Muscle layer of colon (tissue), 2 donors: ENCODE measurements around the gene RENBP.
A peak's percentile ranks its signal among the peaks of the same experiment; 100 is the strongest.
"Not testable (repeated sequence)": the region's sequence is repeated elsewhere in the genome, so short reads cannot be mapped to it uniquely, and the experiment has no call there.

Experiments
- H3K27ac ChIP-seq: one replicate; pipeline ENCODE4 v1.7.0; 2013; ENCODE audit warnings: low read depth, mild to moderate bottlenecking, low read length, moderate library complexity
- H3K27me3 ChIP-seq, 2 donors: one replicate each; pipeline ENCODE4 v1.7.0; 2013; ENCODE audit warnings: low read length in 2 of 2, mild to moderate bottlenecking in 2 of 2; ENCODE audit not compliant: insufficient read depth in 2 of 2, control insufficient read depth in 1 of 2
- H3K36me3 ChIP-seq: one replicate; pipeline ENCODE4 v1.7.0; 2013; ENCODE audit warnings: mild to moderate bottlenecking, low read length; ENCODE audit not compliant: insufficient read depth
- H3K4me1 ChIP-seq: one replicate; pipeline ENCODE4 v1.7.0; 2013; ENCODE audit warnings: mild to moderate bottlenecking, low read length; ENCODE audit not compliant: insufficient read depth
- H3K4me3 ChIP-seq, 2 donors: one replicate each; pipeline ENCODE4 v1.7.0; 2013; ENCODE audit warnings: low read length in 2 of 2, low read depth in 1 of 2, mild to moderate bottlenecking in 1 of 2, moderate library complexity in 1 of 2
- H3K9ac ChIP-seq: one replicate; pipeline ENCODE4 v1.7.0; 2013; ENCODE audit warnings: low read length
- H3K9me3 ChIP-seq: one replicate; pipeline ENCODE4 v1.7.0; 2013; ENCODE audit warnings: mild to moderate bottlenecking, low read length
- donor health status: abdominal sarcoma.
- donor health status: Adenocarcinoma of cecum.

RENBP gene

GRCh38 chrX:153981231-153981630, 36.8 kb upstream of the RENBP start:
- no peak overlapping the region for H3K9ac ChIP-seq
- peaks cover 0 to 6% of the 10 kb centered on the region in 2 donors for H3K27me3 ChIP-seq
- no peak overlapping the region for H3K27ac ChIP-seq
- no peaks in the 10 kb centered on the region for H3K36me3 ChIP-seq
- H3K4me1 ChIP-seq = no peaks in the 10 kb centered on the region
- H3K9me3 ChIP-seq = no peaks in the 10 kb centered on the region
- no peak overlapping the region for H3K4me3 ChIP-seq

GRCh38 chrX:153980394-153980793, 36.0 kb upstream of the RENBP start:
- H3K27ac ChIP-seq, H3K9ac ChIP-seq, H3K9me3 ChIP-seq, H3K4me1 ChIP-seq, H3K4me3 ChIP-seq, H3K27me3 ChIP-seq, H3K36me3 ChIP-seq: not testable (repeated sequence)

- H3K4me1 ChIP-seq = peaks cover 17% of the 10 kb centered on the region
- H3K36me3 ChIP-seq = no peaks in the 10 kb centered on the region
- no peak overlapping the region for H3K4me3 ChIP-seq
- no peaks in the 10 kb centered on the region for H3K27me3 ChIP-seq
- H3K9me3 ChIP-seq = peaks cover 4% of the 10 kb centered on the region
- no peak overlapping the region for H3K9ac ChIP-seq
- no peak overlapping the region for H3K27ac ChIP-seq
Measured at GRCh38 chrX:153974726-153975286, 30.4 kb upstream of the RENBP start.

- Histone ChIP-seq H3K36me3 (no peaks in the 10 kb centered on the region), H3K4me1 (peaks cover 17% of the 10 kb centered on the region), H3K27me3 (no peaks in the 10 kb centered on the region), H3K9ac (peak overlapping the region; percentile 82), H3K9me3 (peaks cover 4% of the 10 kb centered on the region), H3K27ac (peak overlapping the region; percentile 23), H3K4me3 (peak overlapping the region in 1 of 2 donors; percentile 65)
Measured at GRCh38 chrX:153974003-153974725, 29.7 kb upstream of the RENBP start.

GRCh38 chrX:153973127-153974002, 28.9 kb upstream of the RENBP start:
- peaks cover 4% of the 10 kb centered on the region for H3K9me3 ChIP-seq
- H3K27me3 ChIP-seq = no peaks in the 10 kb centered on the region
- peak overlapping the region; percentile 82 for H3K9ac ChIP-seq
- peaks cover 24% of the 10 kb centered on the region for H3K4me1 ChIP-seq
- no peaks in the 10 kb centered on the region for H3K36me3 ChIP-seq
- H3K4me3 ChIP-seq = peak overlapping the region; percentile 48 to 65
- H3K27ac ChIP-seq = peak overlapping the region; percentile 1

- Histone ChIP-seq H3K36me3 (no peaks in the 10 kb centered on the region), H3K9ac (peak within 1 kb of the TSS; percentile 96), H3K9me3 (peaks cover 4% of the 10 kb centered on the region), H3K4me3 (peak within 1 kb of the TSS; percentile 93 to 94), H3K4me1 (peaks cover 33% of the 10 kb centered on the region), H3K27me3 (no peaks in the 10 kb centered on the region), H3K27ac (peak within 1 kb of the TSS; percentile 90)
Measured at GRCh38 chrX:153972368-153973126, 28.1 kb upstream of the RENBP start, which contains the start of gene TMEM187. Gene TMEM187 (plus strand): TSS chrX:153972754. CDS start chrX:153982063, 9,309 bp downstream.

GRCh38 chrX:153971450-153972367, 27.3 kb upstream of the RENBP start, which contains the start of gene HCFC1:
Gene HCFC1 (minus strand): TSS chrX:153971818. CDS start chrX:153970840, 978 bp downstream.
- Histone ChIP-seq H3K27ac (peak within 1 kb of the TSS; percentile 90), H3K36me3 (no peaks in the 10 kb centered on the region), H3K27me3 (no peaks in the 10 kb centered on the region), H3K9ac (peak within 1 kb of the TSS; percentile 96), H3K9me3 (peaks cover 4% of the 10 kb centered on the region), H3K4me3 (peak within 1 kb of the TSS; percentile 93 to 94), H3K4me1 (peaks cover 41% of the 10 kb centered on the region)

- H3K9me3 ChIP-seq = peaks cover 4% of the 10 kb centered on the region
- H3K27me3 ChIP-seq = peaks cover 0 to 4% of the 10 kb centered on the region in 2 donors
- H3K36me3 ChIP-seq = no peaks in the 10 kb centered on the region
- H3K9ac ChIP-seq = peak overlapping the region; percentile 96
- peak overlapping the region; percentile 93 to 94 for H3K4me3 ChIP-seq
- peaks cover 47% of the 10 kb centered on the region for H3K4me1 ChIP-seq
- peak overlapping the region; percentile 90 for H3K27ac ChIP-seq
Measured at GRCh38 chrX:153971124-153971449, 26.6 kb upstream of the RENBP start.

GRCh38 chrX:153970357-153971123, 26.1 kb upstream of the RENBP start:
- peak overlapping the region; percentile 96 for H3K9ac ChIP-seq
- peak overlapping the region; percentile 93 to 94 for H3K4me3 ChIP-seq
- H3K27me3 ChIP-seq = peaks cover 0 to 8% of the 10 kb centered on the region in 2 donors
- H3K36me3 ChIP-seq = no peaks in the 10 kb centered on the region
- peaks cover 48% of the 10 kb centered on the region for H3K4me1 ChIP-seq
- peak overlapping the region; percentile 90 for H3K27ac ChIP-seq
- H3K9me3 ChIP-seq = peaks cover 4% of the 10 kb centered on the region
